ENCODE results near the gene OR51I1. TPM values are rescaled to one million over a fixed set of nuclear protein-coding genes. Genes with fewer than 3 reads are reported as not detected.

Gene OR51I1
- total and polyA plus RNA-seq, 10 of the 15 experiments (the other 5 are each of a cell fraction or from before 2014, with no cell fraction given): 0.10 to 0.11 TPM; not detected in 8

GRCh38 chr11:5488798-5489399 is 47.6 kb upstream of the OR51I1 start:
- Histone ChIP-seq H3K4me1 (ENCODE audit: control insufficient read depth, insufficient read depth, low read length) (no peaks in the 10 kb centered on the region), H3K4me2 (ENCODE audit: control insufficient read depth, insufficient read depth) (no peak overlapping the region), H3K79me2 (ENCODE audit: control insufficient read depth, insufficient read depth, low read length) (no peaks in the 10 kb centered on the region), H3K4me3 (no peak overlapping the region), H3K9ac (ENCODE audit: control insufficient read depth, insufficient read depth, low read length) (no peak overlapping the region), H3K9me3 (replicated peaks; ENCODE audit: control insufficient read depth, insufficient read depth, low read length) (no peaks in the 10 kb centered on the region), H4K20me1 (ENCODE audit: control insufficient read depth, insufficient read depth) (no peaks in the 10 kb centered on the region), H2AFZ (ENCODE audit: control insufficient read depth, low read depth, low read length) (no peak overlapping the region), H3K36me3 (ENCODE audit: control insufficient read depth in 2 of 2, insufficient read depth in 2 of 2, low read length in 1 of 2) (no peaks in the 10 kb centered on the region), H3K27me3 (replicated peaks in 1 of 2; ENCODE audit: control insufficient read depth in 2 of 2, insufficient read depth in 2 of 2, low read length in 1 of 2) (no peaks in the 10 kb centered on the region; a peak in 1 of 4 replicates), H3K27ac (ENCODE audit: control insufficient read depth, insufficient read depth) (no peak overlapping the region)
- 51% methylated on average over 4 of the region's 4 CpGs for WGBS (ENCODE audit: insufficient coverage, insufficient replicate concordance, low lambda C conversion rate, missing lambda C conversion rate)
- POLR2A ChIA-PET: no interaction called here
- CTCF ChIA-PET: no interaction called here
- RAD21 ChIA-PET (ENCODE audit: unreplicated experiment): no interaction called here
- TF ChIP-seq NR2C2 (IDR thresholded peaks at IDR 0.05; ENCODE audit: borderline replicate concordance, control insufficient read depth, insufficient read length, low read depth) (no peak), GATAD2B (conservative IDR thresholded peaks at IDR 0.05; ENCODE audit: low read depth) (no peak), SMC3 (IDR thresholded peaks at IDR 0.05; ENCODE audit: borderline replicate concordance, low read length) (no peak), ESRRA (IDR thresholded peaks at IDR 0.05; ENCODE audit: low read length) (no peak), MYB (IDR thresholded peaks at IDR 0.05; ENCODE audit: borderline replicate concordance, low read depth, low read length) (no peak), EP300 (IDR thresholded peaks at IDR 0.05; ENCODE audit: borderline replicate concordance in 1 of 2, control insufficient read depth in 1 of 2, low read depth in 2 of 2, low read length in 2 of 2) (no peak), SP1 (IDR thresholded peaks at IDR 0.05; ENCODE audit: low read depth, low read length) (no peak), RAD51 (IDR thresholded peaks at IDR 0.05) (no peak), GABPA (IDR thresholded peaks at IDR 0.05; ENCODE audit: low read depth) (no peak), BCL3 (IDR thresholded peaks at IDR 0.05; ENCODE audit: borderline replicate concordance, insufficient read depth, low read depth, low read length, poor library complexity, severe bottlenecking) (no peak)
- ATAC-seq (no peak), FAIRE-seq (no peak), DNase-seq (ENCODE audit: low read depth, low spot score) (no peak)
- no TSS peak for BruUV-seq (replicated peaks)
- in situ Hi-C loops (cut with MboI): no loop called here
- SMC1A ChIA-PET (ENCODE audit: uncharacterized antibody, unreplicated experiment): no interaction called here
- intact Hi-C loops (cut with micrococcal nuclease; ENCODE audit: unreplicated experiment): no loop called here

Measured in GM12878 (cell line).